HEK293T (cell line): ENCODE results near the gene CRBN.
A peak's percentile ranks its signal among the peaks of the same experiment; 100 is the strongest.

Source experiments
- CTCF ChIA-PET: fragments of 350-600 bp; formaldehyde crosslinking; extraction: SDS; loops from one replicate; lab custom pipeline; 2021; ENCODE audit warnings: antibody characterized with exemption, inconsistent platforms; lab: Yijun Ruan, JAX
- POLR2A ChIA-PET: fragments of 350-600 bp; formaldehyde crosslinking; extraction: SDS; loops from one replicate; lab custom pipeline; 2020; ENCODE audit warnings: antibody characterized with exemption, inconsistent platforms; lab: Yijun Ruan, JAX
- DNase-seq: peaks from one replicate; pipeline ENCODE4 v3.0.0; 2012; ENCODE audit warnings: mixed read lengths; ENCODE audit errors: extremely low spot score
- ARNT ChIP-seq: fragments of 450-650 bp; IDR thresholded peaks from 2 replicates; pipeline ENCODE4 v1.6.1; 2017; ENCODE audit warnings: mild to moderate bottlenecking
- BHLHE40 ChIP-seq: fragments of 450-650 bp; IDR thresholded peaks from 2 replicates; pipeline ENCODE4 v1.6.1; 2016; ENCODE audit warnings: mild to moderate bottlenecking, moderate library complexity, borderline replicate concordance
- CTBP1 ChIP-seq: fragments of 450-650 bp; IDR thresholded peaks from 2 replicates; pipeline ENCODE4 v1.6.1; 2016; ENCODE audit warnings: borderline replicate concordance
- ELF4 ChIP-seq: fragments of 450-650 bp; IDR thresholded peaks from 2 replicates; pipeline ENCODE4 v1.6.1; 2017; ENCODE audit warnings: antibody characterized with exemption
- FOXA1 ChIP-seq: fragments of 450-650 bp; IDR thresholded peaks from 2 replicates; pipeline ENCODE4 v1.6.1; 2016; ENCODE audit warnings: mild to moderate bottlenecking
- FOXK2 ChIP-seq: fragments of 450-650 bp; IDR thresholded peaks from 2 replicates; pipeline ENCODE4 v1.6.1; 2016; ENCODE audit warnings: mild to moderate bottlenecking
- FOXM1 ChIP-seq: fragments of 450-650 bp; IDR thresholded peaks from 2 replicates; pipeline ENCODE4 v1.6.1; 2017; ENCODE audit warnings: mild to moderate bottlenecking, borderline replicate concordance
- HDGF ChIP-seq: fragments of 450-650 bp; IDR thresholded peaks from 2 replicates; pipeline ENCODE4 v1.6.1; 2017; ENCODE audit warnings: antibody characterized with exemption, borderline replicate concordance
- L3MBTL2 ChIP-seq: fragments of 450-650 bp; conservative IDR thresholded peaks from 2 replicates; pipeline ENCODE4 v1.6.1; 2016; ENCODE audit warnings: mild to moderate bottlenecking
- LEF1 ChIP-seq: fragments of 450-650 bp; IDR thresholded peaks from 2 replicates; pipeline ENCODE4 v1.6.1; 2017; ENCODE audit warnings: mild to moderate bottlenecking, borderline replicate concordance
- NFRKB ChIP-seq: fragments of 450-650 bp; IDR thresholded peaks from 2 replicates; pipeline ENCODE4 v1.6.1; 2016; ENCODE audit warnings: mild to moderate bottlenecking, moderate library complexity
- SP1 ChIP-seq: fragments of 450-650 bp; IDR thresholded peaks from 2 replicates; pipeline ENCODE4 v1.6.1; 2017
- SUZ12 ChIP-seq: fragments of 450-650 bp; IDR thresholded peaks from 2 replicates; pipeline ENCODE4 v1.6.1; 2016; ENCODE audit warnings: mild to moderate bottlenecking
- TARDBP ChIP-seq: fragments of 450-650 bp; IDR thresholded peaks from 2 replicates; pipeline ENCODE4 v1.6.1; 2016
- ZNF384 ChIP-seq: fragments of 450-650 bp; IDR thresholded peaks from 2 replicates; pipeline ENCODE4 v1.6.1; 2016
- TF ChIP-seq, protein P1 (sequence below): fragments of 450-650 bp; IDR thresholded peaks from 2 replicates; pipeline ENCODE4 v1.6.1; 2016

CRBN gene

GRCh38 chr3:3196148-3196861, 16.8 kb upstream of the CRBN start:
- CTCF ChIA-PET: no interaction called here
- peak; percentile 14 for DNase-seq
- POLR2A ChIA-PET: no interaction called here
- TF ChIP-seq TARDBP (no peak), FOXK2 (no peak), BHLHE40 (no peak), L3MBTL2 (no peak), LEF1 (no peak), ZNF384 (no peak), NFRKB (no peak), FOXA1 (no peak), ARNT (no peak), FOXM1 (no peak), ELF4 (no peak), CTBP1 (no peak), HDGF (no peak), SP1 (no peak), SUZ12 (no peak)
- TF ChIP-seq, protein P1, sequence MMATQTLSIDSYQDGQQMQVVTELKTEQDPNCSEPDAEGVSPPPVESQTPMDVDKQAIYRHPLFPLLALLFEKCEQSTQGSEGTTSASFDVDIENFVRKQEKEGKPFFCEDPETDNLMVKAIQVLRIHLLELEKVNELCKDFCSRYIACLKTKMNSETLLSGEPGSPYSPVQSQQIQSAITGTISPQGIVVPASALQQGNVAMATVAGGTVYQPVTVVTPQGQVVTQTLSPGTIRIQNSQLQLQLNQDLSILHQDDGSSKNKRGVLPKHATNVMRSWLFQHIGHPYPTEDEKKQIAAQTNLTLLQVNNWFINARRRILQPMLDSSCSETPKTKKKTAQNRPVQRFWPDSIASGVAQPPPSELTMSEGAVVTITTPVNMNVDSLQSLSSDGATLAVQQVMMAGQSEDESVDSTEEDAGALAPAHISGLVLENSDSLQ: no peak

GRCh38 chr3:3194861-3195260, 15.4 kb upstream of the CRBN start:
- no peak for DNase-seq
- no peak for TF ChIP-seq NFRKB
- no peak for TF ChIP-seq ZNF384
- no peak for TF ChIP-seq TARDBP
- TF ChIP-seq LEF1: no peak
- TF ChIP-seq FOXM1: no peak
- TF ChIP-seq SUZ12: no peak
- TF ChIP-seq BHLHE40: no peak
- TF ChIP-seq, protein P1: no peak
- no peak for TF ChIP-seq CTBP1
- no peak for TF ChIP-seq FOXK2
- no peak for TF ChIP-seq L3MBTL2
- POLR2A ChIA-PET: no interaction called here
- CTCF ChIA-PET: no interaction called here

- no peak for DNase-seq
- ChIA-PET CTCF (no interaction called here), POLR2A (no interaction called here)
- TF ChIP-seq FOXA1: no peak
- TF ChIP-seq SP1: no peak
- no peak for TF ChIP-seq FOXK2
- TF ChIP-seq TARDBP: no peak
- no peak for TF ChIP-seq ELF4
- no peak for TF ChIP-seq FOXM1
Observed at GRCh38 chr3:3192286-3192675, 12.8 kb upstream of the CRBN start.

DNA sequence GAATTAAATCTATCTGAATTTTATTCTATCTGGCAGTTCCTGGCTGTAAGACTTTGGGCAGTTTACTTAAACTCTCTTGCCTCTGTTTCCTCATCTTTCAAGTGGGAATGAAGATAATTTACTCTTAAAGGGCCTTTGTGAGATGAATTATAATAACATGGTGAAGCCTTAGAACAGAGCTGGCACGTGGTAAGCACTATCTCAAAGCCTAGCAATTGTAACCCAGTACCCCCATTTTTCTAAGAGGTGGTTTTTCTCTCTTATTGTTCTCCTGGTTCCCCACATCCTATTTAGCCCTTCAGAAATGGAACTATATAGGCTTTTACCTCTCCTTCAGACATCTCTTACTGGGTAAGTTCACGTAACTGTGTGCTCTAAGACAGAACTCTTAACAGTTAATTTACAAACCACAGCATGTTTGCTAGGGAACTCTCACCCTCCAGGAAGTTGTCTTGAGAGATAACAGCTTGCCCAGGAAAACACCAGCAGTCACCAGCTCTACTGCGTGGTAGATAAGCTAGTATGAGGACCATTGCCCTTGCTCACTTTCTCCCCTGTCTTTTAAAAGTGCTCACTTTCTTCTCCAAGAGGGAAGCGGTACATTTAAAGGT, 12.3 kb upstream of the CRBN start:
- POLR2A ChIA-PET: no interaction called here
- no peak for TF ChIP-seq BHLHE40
- TF ChIP-seq CTBP1: no peak
- TF ChIP-seq SUZ12: no peak
- no peak for TF ChIP-seq ARNT
- no peak for TF ChIP-seq HDGF
- no peak for TF ChIP-seq L3MBTL2
- no peak for TF ChIP-seq FOXK2
- TF ChIP-seq FOXM1: no peak
- CTCF ChIA-PET: no interaction called here
- DNase-seq: no peak

GRCh38 chr3:3189961-3190360, 10.5 kb upstream of the CRBN start:
- CTCF ChIA-PET: no interaction called here
- DNase-seq: no peak
- TF ChIP-seq CTBP1: no peak
- TF ChIP-seq BHLHE40: no peak
- TF ChIP-seq FOXA1: no peak
- no peak for TF ChIP-seq L3MBTL2
- TF ChIP-seq FOXK2: no peak
- TF ChIP-seq SP1: no peak
- no peak for TF ChIP-seq ARNT
- TF ChIP-seq ZNF384: no peak
- TF ChIP-seq FOXM1: no peak
- TF ChIP-seq SUZ12: no peak
- TF ChIP-seq NFRKB: no peak
- TF ChIP-seq TARDBP: no peak
- no peak for TF ChIP-seq LEF1
- TF ChIP-seq, protein P1: no peak
- no peak for TF ChIP-seq HDGF
- no peak for TF ChIP-seq ELF4
- POLR2A ChIA-PET: no interaction called here

GRCh38 chr3:3189102-3189727, 9.7 kb upstream of the CRBN start:
- no peak for TF ChIP-seq ARNT
- TF ChIP-seq HDGF: no peak
- no peak for TF ChIP-seq LEF1
- no peak for TF ChIP-seq CTBP1
- no peak for TF ChIP-seq NFRKB
- ChIA-PET POLR2A (no interaction called here), CTCF (no interaction called here)
- no peak for DNase-seq
